SK-N-SH (cell line): ENCODE measurements around the gene CHCHD3. TPM values are rescaled to one million over a fixed set of nuclear protein-coding genes. Genes with fewer than 3 reads are reported as not detected.

ENCODE experiments used
- CTCF ChIA-PET: fragments of 300-600, 350-600 bp; formaldehyde crosslinking; extraction: SDS; loops from one replicate; lab custom pipeline; 2021; lab: Yijun Ruan, JAX
- POLR2A ChIA-PET: fragments of 350-600 bp; sonication (Branson Sonifier 250); formaldehyde crosslinking; extraction: SDS; loops from one replicate; lab custom pipeline; 2020; ENCODE audit warnings: antibody characterized with exemption, inconsistent platforms; lab: Yijun Ruan, JAX
- DNase-seq: peaks from one replicate; pipeline ENCODE4 v3.0.0; 2012
- H2AFZ ChIP-seq: fragments of 200-600 bp; sonication (generic); 2 replicates; pipeline ENCODE4 v1.8.1; 2016; ENCODE audit warnings: antibody characterized with exemption, mild to moderate bottlenecking, low read depth
- H3F3A ChIP-seq: fragments of 200-600 bp; sonication (generic); replicated peaks from 2 replicates; pipeline ENCODE3; 2016; ENCODE audit warnings: antibody characterized with exemption, mild to moderate bottlenecking; ENCODE audit not compliant: insufficient read depth
- H3K27ac ChIP-seq, 2 experiments: fragments of 200-500 bp in 1 of 2; fragments of 200-600 bp in 1 of 2; sonication (Bioruptor generic) in 1 of 2; sonication (generic), shearing (Covaris generic) in 1 of 2; 2 replicates each; pipeline versions ENCODE4 v1.5.1 to v1.6.1; 2014 to 2016; ENCODE audit warnings: low read depth in 2 of 2, inconsistent platforms in 1 of 2, low read length in 1 of 2, mild to moderate bottlenecking in 1 of 2, mixed read lengths in 1 of 2
- H3K27me3 ChIP-seq: fragments of 200-600 bp; sonication (generic), shearing (Covaris generic); 2 replicates; pipeline ENCODE4 v1.6.1; 2016; ENCODE audit warnings: mixed run types; ENCODE audit not compliant: insufficient read depth
- H3K36me3 ChIP-seq, 2 experiments: fragments of 200-500 bp in 1 of 2; fragments of 200-600 bp in 1 of 2; sonication (Bioruptor generic) in 1 of 2; sonication (generic) in 1 of 2; replicated peaks in 1 of 2; 2 replicates each; pipeline versions ENCODE3 to v1.5.1; 2014 to 2016; ENCODE audit warnings: low read length in 1 of 2, mild to moderate bottlenecking in 1 of 2; ENCODE audit not compliant: insufficient read depth in 2 of 2, control insufficient read depth in 1 of 2
- H3K4me1 ChIP-seq, 2 experiments: fragments of 200-500 bp in 1 of 2; fragments of 200-600 bp in 1 of 2; sonication (Bioruptor generic) in 1 of 2; sonication (generic), shearing (Covaris generic) in 1 of 2; 2 replicates each; pipeline versions ENCODE4 v1.5.1 to v1.6.1; 2014 to 2016; ENCODE audit warnings: low read depth in 1 of 2, low read length in 1 of 2, mixed run types in 1 of 2; ENCODE audit not compliant: insufficient read depth in 2 of 2, control insufficient read depth in 1 of 2
- H3K4me2 ChIP-seq: fragments of 200-600 bp; sonication (generic), shearing (Covaris generic); 2 replicates; pipeline ENCODE4 v1.6.1; 2017; ENCODE audit warnings: mixed run types
- H3K4me3 ChIP-seq, 2 experiments: fragments of 200-500 bp in 1 of 2; fragments of 200-600 bp in 1 of 2; sonication (Bioruptor generic) in 1 of 2; sonication (generic), shearing (Covaris generic) in 1 of 2; 2 replicates each; pipeline versions ENCODE4 v1.5.1 to v1.8.1; 2014 to 2016; ENCODE audit warnings: low read depth in 2 of 2, inconsistent platforms in 1 of 2, low read length in 1 of 2, mild to moderate bottlenecking in 1 of 2, mixed read lengths in 1 of 2, moderate library complexity in 1 of 2
- H3K79me2 ChIP-seq: fragments of 200-600 bp; sonication (generic); 2 replicates; pipeline ENCODE4 v1.8.1; 2017; ENCODE audit warnings: mild to moderate bottlenecking; ENCODE audit not compliant: insufficient read depth
- H3K9ac ChIP-seq: fragments of 200-600 bp; sonication (generic); 2 replicates; pipeline ENCODE4 v1.6.1; 2017; ENCODE audit warnings: mixed run types
- H3K9me2 ChIP-seq: fragments of 200-600 bp; sonication (generic); 2 replicates; pipeline ENCODE4 v1.6.1; 2017; ENCODE audit warnings: mixed run types
- H3K9me3 ChIP-seq: fragments of 200-600 bp; sonication (generic); 2 replicates; pipeline ENCODE4 v1.6.1; 2017; ENCODE audit warnings: mixed run types, mild to moderate bottlenecking, moderate library complexity
- H4K20me1 ChIP-seq: fragments of 200-600 bp; sonication (generic); 2 replicates; pipeline ENCODE4 v1.6.1; 2017; ENCODE audit warnings: mild to moderate bottlenecking, mixed run types; ENCODE audit not compliant: insufficient read depth
- CHD2 ChIP-seq: fragments of 150-350 bp; IDR thresholded peaks from 2 replicates; pipeline ENCODE4 v1.6.1; 2018; ENCODE audit warnings: low read length; ENCODE audit not compliant: partially characterized antibody
- ELF1 ChIP-seq: IDR thresholded peaks from 2 replicates; pipeline ENCODE4 v1.4.0; 2012
- EZH2phosphoT487 ChIP-seq: fragments of 200-600 bp; sonication (generic); IDR thresholded peaks from 2 replicates; pipeline ENCODE4 v1.6.1; 2017; ENCODE audit warnings: low read depth, mixed run types, mild to moderate bottlenecking, antibody characterized with exemption, moderate library complexity, borderline replicate concordance
- FOSL2 ChIP-seq: IDR thresholded peaks from 2 replicates; pipeline ENCODE4 v1.4.0; 2012; ENCODE audit warnings: low read depth, mild to moderate bottlenecking, moderate library complexity, borderline replicate concordance
- FOXJ3 ChIP-seq: sonication (generic); formaldehyde crosslinking; IDR thresholded peaks from 2 replicates; pipeline ENCODE4 v1.5.1; 2020; ENCODE audit warnings: mild to moderate bottlenecking, missing genetic modification reagents
- GABPA ChIP-seq: IDR thresholded peaks from 2 replicates; pipeline ENCODE4 v1.4.0; 2012; ENCODE audit warnings: low read depth, mild to moderate bottlenecking
- GATA2 ChIP-seq: sonication (generic); formaldehyde crosslinking; IDR thresholded peaks from 2 replicates; pipeline ENCODE4 v1.5.0; 2020; ENCODE audit warnings: mild to moderate bottlenecking, missing genetic modification reagents
- JUND ChIP-seq: IDR thresholded peaks from 2 replicates; pipeline ENCODE4 v1.4.0; 2012
- MEF2A ChIP-seq: IDR thresholded peaks from 2 replicates; pipeline ENCODE4 v1.4.0; 2012; ENCODE audit warnings: low read depth, borderline replicate concordance
- MXI1 ChIP-seq: IDR thresholded peaks from 2 replicates; pipeline ENCODE4 v1.6.1; 2012; ENCODE audit warnings: mild to moderate bottlenecking, low read depth, low read length, improper control_type of control experiment
- NFIC ChIP-seq: IDR thresholded peaks from 2 replicates; pipeline ENCODE4 v1.4.0; 2012; ENCODE audit warnings: borderline replicate concordance
- NRF1 ChIP-seq: IDR thresholded peaks from 2 replicates; pipeline ENCODE4 v1.6.1; 2012; ENCODE audit warnings: low read depth, mild to moderate bottlenecking, low read length
- POLR2AphosphoS5 ChIP-seq: IDR thresholded peaks from 2 replicates; pipeline ENCODE4 v1.6.1; 2012; ENCODE audit warnings: low read depth, low read length
- RAD21 ChIP-seq: IDR thresholded peaks from 2 replicates; pipeline ENCODE4 v1.6.1; 2012; ENCODE audit warnings: mild to moderate bottlenecking, low read length
- RFX5 ChIP-seq: IDR thresholded peaks from 2 replicates; pipeline ENCODE4 v1.6.1; 2012; ENCODE audit warnings: mild to moderate bottlenecking, improper control_type of control experiment, low read length
- RXRA ChIP-seq: IDR thresholded peaks from 2 replicates; pipeline ENCODE4 v1.4.0; 2012; ENCODE audit warnings: low read depth, mild to moderate bottlenecking, borderline replicate concordance
- SIN3A ChIP-seq: IDR thresholded peaks from 2 replicates; pipeline ENCODE4 v1.6.1; 2012; ENCODE audit warnings: low read depth, mild to moderate bottlenecking, low read length, moderate library complexity, borderline replicate concordance
- SMC3 ChIP-seq: IDR thresholded peaks from 2 replicates; pipeline ENCODE4 v1.6.1; 2012; ENCODE audit warnings: low read depth, low read length, improper control_type of control experiment
- TAF1 ChIP-seq: IDR thresholded peaks from 2 replicates; pipeline ENCODE4 v1.6.1; 2012; ENCODE audit warnings: low read depth, mild to moderate bottlenecking, low read length, moderate library complexity, borderline replicate concordance
- TCF12 ChIP-seq: IDR thresholded peaks from 2 replicates; pipeline ENCODE4 v1.4.0; 2012
- WGBS: methylation state at CpG from one replicate; pipeline ENCODE4 v1.1.6; 2017; ENCODE audit warnings: low lambda C conversion rate; 5-methylcytosine and 5-hydroxymethylcytosine counted together
- polyA plus RNA-seq, 3 experiments: library from polyadenylated mRNA; depleted of rRNA; stranded (reverse); fragments of >200 nt; gene quantifications; 2 replicates each; pipeline ENCODE4 v1.2.3, GENCODE V29; 2012
- TF ChIP-seq, protein P1 (sequence below): IDR thresholded peaks from 2 replicates; pipeline ENCODE4; 2012
- TF ChIP-seq, protein P2 (sequence below): IDR thresholded peaks from 2 replicates; pipeline ENCODE4 v1.4.0; 2012; ENCODE audit warnings: low read depth, borderline replicate concordance
- TF ChIP-seq, protein P3 (sequence below): fragments of 150-350 bp; IDR thresholded peaks from 2 replicates; pipeline ENCODE4 v1.6.1; 2016; ENCODE audit warnings: mild to moderate bottlenecking, low read depth, low read length
- TF ChIP-seq, protein P4 (sequence below): IDR thresholded peaks from 2 replicates; pipeline ENCODE4 v1.4.0; 2012; ENCODE audit warnings: low read depth

CHCHD3 gene
- polyA plus RNA-seq, 1 of the 3 experiments (the other 2 are of a cell fraction) = 97.1 TPM

DNA sequence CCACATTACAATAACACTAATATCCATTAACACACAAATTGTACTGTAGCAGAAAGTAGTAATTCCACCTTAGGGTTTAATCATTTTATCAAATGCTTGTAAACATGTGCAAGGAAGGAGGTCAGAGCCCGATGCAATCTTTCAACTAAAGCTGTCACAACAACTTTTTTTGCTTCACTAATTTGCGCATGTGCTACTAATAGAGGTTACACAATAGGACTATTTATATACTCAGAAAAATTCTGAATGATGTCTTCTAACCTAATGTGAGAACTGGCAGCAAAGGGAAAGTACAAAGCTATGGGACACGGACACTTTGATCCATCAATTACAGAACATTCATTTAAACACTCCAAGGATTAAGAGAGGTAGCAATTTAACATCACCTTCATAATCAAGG lies 244.4 kb downstream of the CHCHD3 start:
- H3K36me3 ChIP-seq = peaks cover 2 to 4% of the 10 kb centered on the region in 2 experiments
- H3K4me1 ChIP-seq = no peaks in the 10 kb centered on the region
- no peaks in the 10 kb centered on the region for H3F3A ChIP-seq
- no peaks in the 10 kb centered on the region for H3K9me3 ChIP-seq
- CTCF ChIA-PET = interaction anchor here (0.9 kb wide), 1 partner anchor 9 kb away, joined by 3 read pairs; no protein-coding TSS in a partner anchor
- H3K4me3 ChIP-seq = no peak overlapping the region
- no peak for TF ChIP-seq RAD21
- no peak for TF ChIP-seq JUND
- no peak for TF ChIP-seq MXI1
- TF ChIP-seq, protein P1, sequence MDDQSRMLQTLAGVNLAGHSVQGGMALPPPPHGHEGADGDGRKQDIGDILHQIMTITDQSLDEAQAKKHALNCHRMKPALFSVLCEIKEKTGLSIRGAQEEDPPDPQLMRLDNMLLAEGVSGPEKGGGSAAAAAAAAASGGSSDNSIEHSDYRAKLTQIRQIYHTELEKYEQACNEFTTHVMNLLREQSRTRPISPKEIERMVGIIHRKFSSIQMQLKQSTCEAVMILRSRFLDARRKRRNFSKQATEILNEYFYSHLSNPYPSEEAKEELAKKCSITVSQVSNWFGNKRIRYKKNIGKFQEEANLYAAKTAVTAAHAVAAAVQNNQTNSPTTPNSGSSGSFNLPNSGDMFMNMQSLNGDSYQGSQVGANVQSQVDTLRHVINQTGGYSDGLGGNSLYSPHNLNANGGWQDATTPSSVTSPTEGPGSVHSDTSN = no peak
- no peak for TF ChIP-seq POLR2AphosphoS5
- no peak for TF ChIP-seq TAF1
- no peak for TF ChIP-seq GATA2 (CRISPR knock-in tag)
- no peak for TF ChIP-seq FOXJ3 (CRISPR knock-in tag)
- no peak for TF ChIP-seq MEF2A
- no peak for TF ChIP-seq SIN3A
- TF ChIP-seq, protein P2, sequence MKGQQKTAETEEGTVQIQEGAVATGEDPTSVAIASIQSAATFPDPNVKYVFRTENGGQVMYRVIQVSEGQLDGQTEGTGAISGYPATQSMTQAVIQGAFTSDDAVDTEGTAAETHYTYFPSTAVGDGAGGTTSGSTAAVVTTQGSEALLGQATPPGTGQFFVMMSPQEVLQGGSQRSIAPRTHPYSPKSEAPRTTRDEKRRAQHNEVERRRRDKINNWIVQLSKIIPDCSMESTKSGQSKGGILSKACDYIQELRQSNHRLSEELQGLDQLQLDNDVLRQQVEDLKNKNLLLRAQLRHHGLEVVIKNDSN = no peak
- no peak for TF ChIP-seq NFIC
- no peak overlapping the region for H3K9ac ChIP-seq
- no peak overlapping the region for H3K4me2 ChIP-seq
- H3K27me3 ChIP-seq = no peaks in the 10 kb centered on the region
- no peak for DNase-seq
- 98% methylated on average over 3 of the region's 3 CpGs for WGBS
- H4K20me1 ChIP-seq = no peaks in the 10 kb centered on the region
- H3K9me2 ChIP-seq = no peaks in the 10 kb centered on the region
- H3K27ac ChIP-seq = no peak overlapping the region
- no peak overlapping the region for H2AFZ ChIP-seq
- H3K79me2 ChIP-seq = peaks cover 4% of the 10 kb centered on the region; the same call in 1 of the 2 replicates
- POLR2A ChIA-PET = no interaction called here

DNA sequence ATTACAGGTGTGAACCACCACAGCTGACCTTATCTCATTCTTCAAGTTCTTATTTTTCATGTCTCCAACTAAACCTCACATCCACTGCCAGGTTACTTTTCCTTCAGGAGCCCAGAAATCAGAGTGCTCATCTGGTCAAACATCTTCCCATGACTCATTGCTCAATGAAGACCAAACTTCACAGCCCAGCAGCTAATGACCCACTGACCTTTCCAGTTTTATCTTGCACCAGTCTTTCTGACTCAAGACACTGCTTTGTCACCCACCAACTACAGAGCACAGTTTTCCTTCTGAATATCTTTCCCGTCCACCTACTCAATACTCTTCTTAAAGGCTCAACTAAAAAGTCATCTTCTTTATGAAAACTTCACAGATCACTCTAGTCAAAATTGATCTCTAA lies 245.1 kb downstream of the CHCHD3 start:
- H3F3A ChIP-seq = no peaks in the 10 kb centered on the region
- TF ChIP-seq, protein P1 = no peak
- TF ChIP-seq SIN3A (no peak), NRF1 (no peak), CHD2 (no peak), SMC3 (no peak), MXI1 (no peak), FOXJ3 (CRISPR knock-in tag) (no peak), RAD21 (no peak), EZH2phosphoT487 (no peak), RXRA (no peak), FOSL2 (no peak), GABPA (no peak), RFX5 (no peak), GATA2 (CRISPR knock-in tag) (no peak), ELF1 (no peak), TCF12 (no peak)
- TF ChIP-seq, protein P3, sequence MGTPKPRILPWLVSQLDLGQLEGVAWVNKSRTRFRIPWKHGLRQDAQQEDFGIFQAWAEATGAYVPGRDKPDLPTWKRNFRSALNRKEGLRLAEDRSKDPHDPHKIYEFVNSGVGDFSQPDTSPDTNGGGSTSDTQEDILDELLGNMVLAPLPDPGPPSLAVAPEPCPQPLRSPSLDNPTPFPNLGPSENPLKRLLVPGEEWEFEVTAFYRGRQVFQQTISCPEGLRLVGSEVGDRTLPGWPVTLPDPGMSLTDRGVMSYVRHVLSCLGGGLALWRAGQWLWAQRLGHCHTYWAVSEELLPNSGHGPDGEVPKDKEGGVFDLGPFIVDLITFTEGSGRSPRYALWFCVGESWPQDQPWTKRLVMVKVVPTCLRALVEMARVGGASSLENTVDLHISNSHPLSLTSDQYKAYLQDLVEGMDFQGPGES = no peak
- TF ChIP-seq, protein P2 = no peak
- TF ChIP-seq, protein P4, sequence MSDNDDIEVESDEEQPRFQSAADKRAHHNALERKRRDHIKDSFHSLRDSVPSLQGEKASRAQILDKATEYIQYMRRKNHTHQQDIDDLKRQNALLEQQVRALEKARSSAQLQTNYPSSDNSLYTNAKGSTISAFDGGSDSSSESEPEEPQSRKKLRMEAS = no peak
- TF ChIP-seq, all 33 proteins: peak for 0
- H3K9me3 ChIP-seq = no peaks in the 10 kb centered on the region
- no peaks in the 10 kb centered on the region for H4K20me1 ChIP-seq
- ChIA-PET CTCF (no interaction called here), POLR2A (no interaction called here)
- peaks cover 3 to 4% of the 10 kb centered on the region in 2 experiments for H3K36me3 ChIP-seq
- H3K27ac ChIP-seq = no peak overlapping the region
- H3K4me2 ChIP-seq = no peak overlapping the region
- H3K4me3 ChIP-seq = no peak overlapping the region
- no peaks in the 10 kb centered on the region for H3K4me1 ChIP-seq
- H3K27me3 ChIP-seq = no peaks in the 10 kb centered on the region
- H3K79me2 ChIP-seq = peaks cover 4% of the 10 kb centered on the region; the same call in 1 of the 2 replicates
- 93% methylated on average over 1 of the region's 1 CpG for WGBS
- H3K9me2 ChIP-seq = no peaks in the 10 kb centered on the region
- no peak for DNase-seq
- no peak overlapping the region for H3K9ac ChIP-seq
- no peak overlapping the region for H2AFZ ChIP-seq
